HepG2 (cell line): ENCODE measurements around the gene ATP11A. TPM values are rescaled to one million over a fixed set of nuclear protein-coding genes. Genes with fewer than 3 reads are reported as not detected.

Experiments used
- ATAC-seq: fragments of 200-7000 bp; cut with Tn5 transposase; 3 replicates; pipeline ENCODE4 v1.9.1; 2020; ENCODE audit warnings: mild to moderate bottlenecking, moderate library complexity
- BruUV-seq: library from RNA; stranded (reverse); fragments of 400-500 nt; replicated peaks from 2 replicates; lab custom pipeline; 2021; lab: Mats Ljungman, UMichigan
- CTCF ChIA-PET: fragments of 300-600 bp; formaldehyde crosslinking; extraction: SDS; loops from one replicate; lab custom pipeline; 2021; ENCODE audit warnings: low total read pairs, inconsistent platforms, low intra/inter-chr PET ratio; lab: Yijun Ruan, JAX
- POLR2A ChIA-PET: fragments of 350-600 bp; sonication (Branson Sonifier 250); formaldehyde crosslinking; loops from one replicate; lab custom pipeline; 2020; ENCODE audit warnings: antibody characterized with exemption, inconsistent platforms; lab: Yijun Ruan, JAX
- DNase-seq: peaks from one replicate; pipeline ENCODE4 v3.0.0-alpha.2; 2015; ENCODE audit warnings: low spot score
- FAIRE-seq: peaks from 3 replicates; lab custom pipeline; 2011; peaks lifted over from hg19 to GRCh38; lab: Jason Lieb, UNC
- H2AFZ ChIP-seq: one replicate; pipeline ENCODE4 v1.6.1; 2011; ENCODE audit warnings: low read length, inconsistent platforms
- H3K27ac ChIP-seq: fragments of 300-600 bp; 3 replicates; pipeline ENCODE4 v1.8.0; 2011; ENCODE audit warnings: mixed run types, mild to moderate bottlenecking, mixed read lengths, low read length, inconsistent platforms; ENCODE audit not compliant: insufficient read depth; ENCODE audit errors: extremely low read length
- H3K27me3 ChIP-seq, 2 experiments: fragments of 200-600 bp in 1 of 2; 2 replicates in 1 of 2; 3 replicates in 1 of 2; pipeline versions ENCODE4 v1.6.0 to v1.8.0; 2011; ENCODE audit warnings: low read length in 2 of 2, mild to moderate bottlenecking in 2 of 2, moderate library complexity in 2 of 2, inconsistent platforms in 1 of 2; ENCODE audit not compliant: insufficient read depth in 2 of 2, control insufficient read depth in 1 of 2
- H3K36me3 ChIP-seq, 2 experiments: fragments of 200-600 bp in 1 of 2; replicated peaks in 1 of 2; 2 replicates in 1 of 2; 3 replicates in 1 of 2; pipeline versions ENCODE4 v1.5.1 to v1.8.0; 2011; ENCODE audit warnings: low read length in 2 of 2, inconsistent platforms in 1 of 2; ENCODE audit not compliant: insufficient read depth in 2 of 2, control insufficient read depth in 1 of 2
- H3K4me1 ChIP-seq: 2 replicates; pipeline ENCODE4 v1.5.1; 2012; ENCODE audit warnings: low read length, inconsistent platforms; ENCODE audit not compliant: insufficient read depth
- H3K4me2 ChIP-seq: 2 replicates; pipeline ENCODE4 v1.6.0; 2011; ENCODE audit warnings: low read depth, low read length, inconsistent platforms
- H3K4me3 ChIP-seq, 3 experiments: fragments of 200-600 bp in 1 of 3; sonication (generic), shearing (Covaris generic) in 1 of 3; replicated peaks in 1 of 3; 2 replicates each; pipeline ENCODE4 v1.5.1; 2011 to 2016; ENCODE audit warnings: low read length in 3 of 3, inconsistent platforms in 2 of 3, low read depth in 2 of 3, mild to moderate bottlenecking in 2 of 3, control low read depth in 1 of 3, mixed read lengths in 1 of 3; ENCODE audit not compliant: insufficient read depth in 1 of 3
- H3K79me2 ChIP-seq: one replicate; pipeline ENCODE4 v1.6.1; 2011; ENCODE audit warnings: low read length, inconsistent platforms; ENCODE audit not compliant: insufficient read depth
- H3K9ac ChIP-seq: 2 replicates; pipeline ENCODE4 v1.6.0; 2011; ENCODE audit warnings: mild to moderate bottlenecking, low read depth, low read length, inconsistent platforms; ENCODE audit not compliant: insufficient read depth
- H3K9me3 ChIP-seq: 2 replicates; pipeline ENCODE4 v1.5.1; 2012; ENCODE audit warnings: mild to moderate bottlenecking, low read length
- H4K20me1 ChIP-seq: 2 replicates; pipeline ENCODE4 v1.6.0; 2011; ENCODE audit warnings: inconsistent platforms, mild to moderate bottlenecking, low read length, moderate library complexity; ENCODE audit not compliant: insufficient read depth
- BCL3 ChIP-seq: sonication (generic); formaldehyde crosslinking; IDR thresholded peaks from 2 replicates; pipeline ENCODE4 v1.5.1; 2020; ENCODE audit warnings: mild to moderate bottlenecking, missing genetic modification reagents, moderate library complexity
- DMAP1 ChIP-seq: IDR thresholded peaks from 2 replicates; pipeline ENCODE4 v1.6.1; 2016
- EHMT2 ChIP-seq: fragments of 200-600 bp; sonication (generic); IDR thresholded peaks from 2 replicates; pipeline ENCODE4 v1.7.0; 2017; ENCODE audit warnings: antibody characterized with exemption, low read depth, low read length, borderline replicate concordance
- ETV5 ChIP-seq: IDR thresholded peaks from 2 replicates; pipeline ENCODE4 v1.6.1; 2018; ENCODE audit warnings: missing biosample characterization, missing genetic modification reagents, inconsistent platforms, borderline replicate concordance
- GABPB1 ChIP-seq: IDR thresholded peaks from 2 replicates; pipeline ENCODE4 v1.6.1; 2016; ENCODE audit warnings: mild to moderate bottlenecking, missing genetic modification reagents, moderate library complexity, missing compliant biosample characterization
- IKZF5 ChIP-seq: IDR thresholded peaks from 2 replicates; pipeline ENCODE4 v1.6.1; 2018; ENCODE audit warnings: missing genetic modification reagents, mild to moderate bottlenecking, missing compliant biosample characterization
- KDM1A ChIP-seq: IDR thresholded peaks from 2 replicates; pipeline ENCODE4 v1.6.1; 2016; ENCODE audit warnings: missing compliant biosample characterization
- MAFF ChIP-seq: IDR thresholded peaks from 2 replicates; pipeline ENCODE4 v1.6.1; 2011; ENCODE audit warnings: low read depth, low read length, improper control_type of control experiment
- MXD1 ChIP-seq: sonication (generic); formaldehyde crosslinking; IDR thresholded peaks from 2 replicates; pipeline ENCODE4 v1.4.0; 2020; ENCODE audit warnings: mild to moderate bottlenecking, missing genetic modification reagents
- MXD3 ChIP-seq: IDR thresholded peaks from 2 replicates; pipeline ENCODE4 v1.6.1; 2016; ENCODE audit warnings: mild to moderate bottlenecking, missing biosample characterization, missing genetic modification reagents
- MYNN ChIP-seq: sonication (generic); formaldehyde crosslinking; IDR thresholded peaks from 2 replicates; pipeline ENCODE4 v1.4.0; 2020; ENCODE audit warnings: mild to moderate bottlenecking, low read depth, missing genetic modification reagents
- NFE2L2 ChIP-seq: fragments of 150-350 bp; IDR thresholded peaks from 2 replicates; pipeline ENCODE4 v1.6.1; 2014; ENCODE audit warnings: low read length
- NR2F1 ChIP-seq, 2 experiments: fragments of 450-650 bp in 1 of 2; formaldehyde crosslinking in 1 of 2; IDR thresholded peaks; 2 replicates each; pipeline versions ENCODE4 v1.5.0 to v1.6.1; 2016 to 2020; ENCODE audit warnings: mild to moderate bottlenecking in 1 of 2, missing compliant biosample characterization in 1 of 2, missing genetic modification reagents in 1 of 2, moderate library complexity in 1 of 2
- ONECUT2 ChIP-seq: sonication (generic); formaldehyde crosslinking; IDR thresholded peaks from 2 replicates; pipeline ENCODE4 v1.4.0; 2020; ENCODE audit warnings: missing genetic modification reagents
- PCBP1 ChIP-seq: fragments of 200-400 bp; formaldehyde crosslinking; IDR thresholded peaks from 2 replicates; pipeline ENCODE4 v1.6.1; 2017; ENCODE audit warnings: mild to moderate bottlenecking, low read depth, low read length, borderline replicate concordance
- POLR2G ChIP-seq: fragments of 200-400 bp; formaldehyde crosslinking; IDR thresholded peaks from 2 replicates; pipeline ENCODE4 v1.6.1; 2018; ENCODE audit warnings: mild to moderate bottlenecking, low read depth, low read length, moderate library complexity
- RFX5 ChIP-seq: IDR thresholded peaks from 2 replicates; pipeline ENCODE4 v1.6.1; 2011; ENCODE audit warnings: low read depth, low read length, improper control_type of control experiment
- RORA ChIP-seq: sonication (generic); formaldehyde crosslinking; IDR thresholded peaks from 2 replicates; pipeline ENCODE4 v1.5.0; 2020; ENCODE audit warnings: mild to moderate bottlenecking, missing genetic modification reagents, moderate library complexity
- SAP130 ChIP-seq: IDR thresholded peaks from 2 replicates; pipeline ENCODE4 v1.6.1; 2016; ENCODE audit warnings: low read depth
- SMARCC2 ChIP-seq: fragments of 450-650 bp; IDR thresholded peaks from 2 replicates; pipeline ENCODE4 v1.6.1; 2017; ENCODE audit warnings: antibody characterized with exemption, mild to moderate bottlenecking
- SOX13 ChIP-seq, 3 experiments: fragments of 450-650 bp in 1 of 3; sonication (generic) in 1 of 3; formaldehyde crosslinking in 1 of 3; IDR thresholded peaks in 2 of 3; conservative IDR thresholded peaks in 1 of 3; 2 replicates each; pipeline versions ENCODE4 v1.5.0 to v1.6.1; 2016 to 2020; ENCODE audit warnings: antibody characterized with exemption in 1 of 3, mild to moderate bottlenecking in 1 of 3, missing compliant biosample characterization in 1 of 3, missing genetic modification reagents in 1 of 3, moderate library complexity in 1 of 3
- SP140L ChIP-seq: sonication (generic); formaldehyde crosslinking; IDR thresholded peaks from 2 replicates; pipeline ENCODE4 v1.4.0; 2020; ENCODE audit warnings: missing genetic modification reagents, borderline replicate concordance
- ZNF33B ChIP-seq: sonication (generic); formaldehyde crosslinking; IDR thresholded peaks from 2 replicates; pipeline ENCODE4 v1.5.1; 2020; ENCODE audit warnings: mild to moderate bottlenecking, missing genetic modification reagents
- ZNF7 ChIP-seq: IDR thresholded peaks from 2 replicates; pipeline ENCODE4 v1.6.1; 2016; ENCODE audit warnings: missing biosample characterization, missing genetic modification reagents
- ZNF780A ChIP-seq: sonication (generic); formaldehyde crosslinking; IDR thresholded peaks from 2 replicates; pipeline ENCODE4 v1.8.0; 2022; ENCODE audit warnings: mild to moderate bottlenecking, missing genetic modification reagents, moderate library complexity
- WGBS: methylation state at CpG from one replicate; pipeline ENCODE4 v1.1.6; 2017; ENCODE audit warnings: low lambda C conversion rate; 5-methylcytosine and 5-hydroxymethylcytosine counted together
- in situ Hi-C: cut with HindIII; loops from 2 replicates; pipeline ENCODE4 v1.10.0; 2017; ENCODE audit warnings: low pct_unique_long_range_greater_than_20kb; ENCODE audit not compliant: extremely low pct_ligation_motif_present
- intact Hi-C: fragments of 100-400 bp; cut with micrococcal nuclease; formaldehyde crosslinking; loops from one replicate; pipeline ENCODE4 v1.10.0; 2022; ENCODE audit not compliant: unreplicated experiment
- polyA plus RNA-seq, 8 experiments: library from polyadenylated mRNA; depleted of rRNA in 3 of 8; stranded (reverse) in 7 of 8; unstranded in 1 of 8; fragments of >200 nt; fragmentation: Illumina TruSeq in 4 of 8; extraction: Trizol in 4 of 8; gene quantifications; 2 replicates each; pipeline versions ENCODE4 v1.2.1 to v1.2.3, GENCODE V29; 2011 to 2016; ENCODE audit warnings: low read depth in 4 of 8, missing spikeins in 1 of 8, mixed read lengths in 1 of 8; ENCODE audit not compliant: insufficient read depth in 1 of 8
- total RNA-seq, 5 experiments: library from RNA; depleted of rRNA; stranded (reverse); fragments of >200 nt; fragmentation: Illumina TruSeq; extraction: Trizol; gene quantifications; 2 replicates each; pipeline ENCODE4 v1.2.3, GENCODE V29; 2016; ENCODE audit warnings: low read depth in 1 of 5

ATP11A gene
- total and polyA plus RNA-seq, 2 of the 13 experiments (the other 11 are each of a cell fraction or from before 2014, with no cell fraction given), result 18.4 to 20.1 TPM

GRCh38 chr13:112917737-112918136, 227.9 kb downstream of the ATP11A start:
- peaks cover 0 to 4% of the 10 kb centered on the region in 2 experiments; a peak in 2 of 5 replicates for H3K36me3 ChIP-seq
- no TSS peak for BruUV-seq
- in situ Hi-C loops (no loop called here), intact Hi-C loops (no loop called here)
- 19% methylated on average over 3 of the region's 3 CpGs for WGBS
- ATAC-seq (peak; percentile 83), DNase-seq (peak; percentile 18), FAIRE-seq (peak; percentile 80)
- no peak overlapping the region for H3K4me3 ChIP-seq
- peak overlapping the region; percentile 66 for H3K27ac ChIP-seq
- H3K4me2 ChIP-seq, result peak overlapping the region; percentile 52
- H3K4me1 ChIP-seq, result peaks cover 39% of the 10 kb centered on the region
- H3K27me3 ChIP-seq, result no peaks in the 10 kb centered on the region
- no peaks in the 10 kb centered on the region for H4K20me1 ChIP-seq
- H3K9ac ChIP-seq, result no peak overlapping the region
- H2AFZ ChIP-seq, result no peak overlapping the region
- H3K9me3 ChIP-seq, result no peaks in the 10 kb centered on the region
- ChIA-PET CTCF (no interaction called here), POLR2A (no interaction called here)
- H3K79me2 ChIP-seq, result no peaks in the 10 kb centered on the region
- 0 out of 2 replicates have a peak, but pooled peaks have one; percentile 30 for TF ChIP-seq SAP130 (CRISPR knock-in tag)
- no peak for TF ChIP-seq BCL3
- TF ChIP-seq GABPB1 (CRISPR knock-in tag), result no peak
- TF ChIP-seq RORA, result no peak
- no peak for TF ChIP-seq KDM1A
- TF ChIP-seq ZNF33B (CRISPR knock-in tag), result no peak
- no peak for TF ChIP-seq MYNN
- TF ChIP-seq POLR2G, result no peak
- TF ChIP-seq ONECUT2, result no peak
- no peak for TF ChIP-seq NFE2L2
- no peak for TF ChIP-seq ZNF7 (CRISPR knock-in tag)
- no peak for TF ChIP-seq IKZF5 (CRISPR knock-in tag)
- no peak for TF ChIP-seq MXD3 (CRISPR knock-in tag)
- no peak for TF ChIP-seq PCBP1
- TF ChIP-seq DMAP1 (CRISPR knock-in tag), result no peak
- no peak for TF ChIP-seq SMARCC2
- TF ChIP-seq ETV5 (CRISPR knock-in tag), result peak; percentile 29; the same call in 1 of the 2 replicates
- TF ChIP-seq MXD1 (CRISPR knock-in tag), result no peak
- TF ChIP-seq EHMT2, result no peak
- TF ChIP-seq NR2F1 (CRISPR knock-in tag; IDR thresholded peaks at IDR 0.05), result no peak
- TF ChIP-seq SOX13 (IDR thresholded peaks at IDR 0.05), result no peak
- 0 out of 4 replicates have a peak, but pooled peaks of 1 of the 2 experiments have one; percentile 10 for TF ChIP-seq SOX13 (CRISPR knock-in tag; conservative IDR thresholded peaks at IDR 0.05 in 1 of 2, IDR thresholded peaks at IDR 0.05 in 1 of 2)
- TF ChIP-seq MAFF, result no peak
- TF ChIP-seq RFX5, result no peak
- TF ChIP-seq ZNF780A (CRISPR knock-in tag), result no peak
- no peak for TF ChIP-seq SP140L (CRISPR knock-in tag)
